ENCODE data around the gene CIAO2A.

CIAO2A gene

GRCh38 chr15:64037966-64038365 is 55.7 kb downstream of the CIAO2A start:
- DNase-seq, result no peak

- no peak for DNase-seq
These were observed 56.5 kb downstream of the CIAO2A start for GRCh38 chr15:64037116-64037515.

- no peak for DNase-seq
These were observed 58.1 kb downstream of the CIAO2A start for GRCh38 chr15:64035525-64035924.

DNA sequence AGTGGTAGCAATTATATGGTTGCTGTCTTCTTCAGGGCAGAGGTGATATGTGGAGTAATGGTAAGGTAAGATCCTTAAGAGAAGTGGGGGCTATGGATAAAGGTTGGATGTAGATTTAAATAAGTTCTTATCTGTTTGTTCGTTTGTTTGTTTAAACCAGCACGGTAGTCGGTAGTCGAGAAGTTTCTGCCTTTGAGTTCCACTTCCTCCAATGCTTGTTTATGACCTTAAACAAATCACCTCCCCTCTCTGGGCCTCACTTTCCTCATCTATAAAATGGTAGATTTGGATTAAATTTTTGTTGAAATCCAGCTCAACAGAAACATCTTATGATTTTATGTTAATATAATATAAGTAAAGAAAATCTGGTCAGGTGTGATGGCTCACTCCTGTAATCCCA is 59.1 kb downstream of the CIAO2A start:
- no peak for DNase-seq

- no peak for DNase-seq
These were observed 61.3 kb downstream of the CIAO2A start for GRCh38 chr15:64032329-64032728.

- DNase-seq, result no peak
These were observed 63.5 kb downstream of the CIAO2A start for GRCh38 chr15:64030123-64030522.

DNA sequence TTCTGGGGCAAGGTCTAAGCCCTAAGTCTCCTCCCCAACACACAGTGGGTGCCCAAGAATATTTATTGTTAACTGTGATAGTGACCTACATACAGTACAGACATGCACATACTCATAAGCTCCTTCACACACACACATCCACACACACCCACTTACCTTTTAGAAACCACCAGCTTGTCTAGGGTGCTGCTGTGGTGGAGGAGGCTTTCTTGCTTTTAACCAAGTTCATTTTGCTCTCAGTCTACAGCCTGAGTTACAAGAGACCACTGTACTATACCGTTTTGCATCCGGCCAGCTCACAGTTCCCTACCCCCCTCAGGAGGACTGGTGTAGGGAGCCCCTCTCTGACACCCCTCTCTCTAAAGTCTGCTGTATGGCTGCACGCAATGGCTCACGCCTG is 64.0 kb downstream of the CIAO2A start:
- no peak for DNase-seq

- no peak for DNase-seq
These were observed 64.5 kb downstream of the CIAO2A start for GRCh38 chr15:64029110-64029509.

- no peak for DNase-seq
These were observed 67.0 kb downstream of the CIAO2A start for GRCh38 chr15:64026591-64026990.

DNA sequence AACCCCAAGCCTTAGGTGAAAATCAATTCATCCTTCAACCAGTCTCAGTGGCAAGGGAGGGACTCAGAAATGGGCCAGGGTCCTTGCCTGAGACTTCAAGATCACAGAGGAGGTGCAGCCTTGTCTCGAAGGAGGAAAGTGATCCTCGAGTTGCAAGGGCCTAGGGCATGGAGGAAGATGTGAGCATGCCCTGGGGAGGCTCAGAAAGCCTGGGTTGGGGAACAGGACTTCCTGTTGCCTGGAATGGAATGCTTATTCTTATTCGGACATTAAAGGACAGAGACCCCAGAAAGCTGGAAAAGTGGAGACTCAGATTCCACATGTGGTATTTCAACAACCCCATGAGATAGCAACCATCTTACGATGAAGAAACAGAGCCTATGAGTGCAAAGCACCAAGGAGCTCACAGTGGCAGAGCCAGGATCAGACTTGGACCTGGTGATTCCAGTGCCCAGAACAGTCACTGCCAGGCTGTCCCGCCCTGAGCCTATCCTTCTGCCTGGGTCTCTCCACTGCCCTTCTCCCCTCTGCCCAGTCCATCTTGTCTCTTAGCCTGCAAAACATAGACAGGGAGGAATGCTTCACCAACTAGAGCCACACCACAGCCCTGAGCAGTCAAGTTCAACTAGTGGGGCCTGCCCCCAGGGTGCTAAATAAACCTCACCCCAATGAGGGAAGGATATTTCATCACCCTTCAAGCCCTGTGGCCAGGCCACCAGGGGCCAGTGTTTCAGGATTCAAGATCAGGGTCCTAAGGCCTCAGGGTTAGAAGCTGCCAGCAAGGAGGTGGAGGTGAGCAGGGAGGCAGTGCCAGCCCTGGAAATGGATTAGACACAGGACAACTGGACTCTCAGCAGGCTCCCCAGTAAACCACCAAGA is 69.2 kb downstream of the CIAO2A start:
- DNase-seq, result no peak

DNA sequence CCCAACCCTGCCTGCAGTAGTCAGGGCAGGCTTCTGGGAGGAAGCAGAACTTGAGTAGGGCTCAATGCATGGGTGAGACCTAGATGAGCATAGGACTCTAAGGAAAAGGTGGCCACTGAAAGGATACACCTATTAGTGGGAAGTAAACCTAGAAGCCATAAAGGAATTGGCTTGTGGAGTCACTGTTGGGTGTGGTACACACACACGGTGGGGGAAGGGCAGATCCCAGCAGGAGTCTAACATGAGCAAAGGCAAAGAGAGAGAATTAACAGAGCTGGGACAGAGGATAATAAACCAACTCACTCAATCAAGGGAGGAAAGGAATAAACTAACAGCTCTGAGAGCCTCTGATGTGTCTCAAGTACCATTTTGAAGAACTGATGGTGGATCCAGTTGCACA is 70.4 kb downstream of the CIAO2A start:
- no peak for DNase-seq

- no peak for DNase-seq
These were observed 71.1 kb downstream of the CIAO2A start for GRCh38 chr15:64022571-64022970.
